ENCODE measurements around the gene GNG12.
"Not testable (repeated sequence)": the region's sequence is repeated elsewhere in the genome, so short reads cannot be mapped to it uniquely, and the experiment has no call there.

GNG12 gene

DNA sequence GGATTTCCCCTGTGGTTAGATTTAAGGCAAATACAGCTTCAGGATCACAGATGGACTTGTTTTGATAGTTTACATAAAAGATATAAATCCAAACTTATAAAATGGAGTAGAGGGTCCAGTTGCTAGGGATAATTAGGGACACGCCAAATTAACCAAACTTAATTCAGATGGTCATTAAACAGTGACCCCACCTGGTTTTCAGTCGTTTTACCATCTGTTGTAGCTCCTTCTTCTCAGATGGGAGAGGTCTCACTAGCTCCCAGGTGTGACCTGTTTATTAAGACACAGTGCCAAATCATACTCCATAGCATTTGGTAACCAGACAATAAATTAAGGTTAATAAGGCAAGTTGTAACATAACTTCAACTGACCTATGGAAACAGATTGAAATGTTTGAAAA, 156.3 kb downstream of the GNG12 start:
- no peak for DNase-seq

DNA sequence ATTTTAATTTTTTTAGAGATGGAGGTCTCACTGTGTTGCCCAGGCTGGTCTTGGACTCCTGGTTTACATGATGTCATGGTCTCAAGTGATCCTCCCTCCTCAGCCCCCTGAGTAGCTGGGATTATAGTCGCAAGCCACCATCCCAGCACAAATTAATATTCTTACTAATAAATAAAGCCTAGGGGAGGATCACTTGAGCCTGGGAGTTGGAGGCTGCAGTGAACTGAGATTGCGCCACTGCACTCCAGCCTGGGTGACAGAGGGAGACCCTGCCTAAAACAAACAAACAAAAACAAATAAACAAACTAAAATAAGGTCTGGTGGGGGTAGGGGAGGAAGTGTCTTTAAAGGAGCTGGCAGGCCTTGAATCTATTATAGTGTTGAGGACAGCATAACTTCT, 157.0 kb downstream of the GNG12 start:
- TF ChIP-seq GATA1 (IDR thresholded peaks at IDR 0.05; ENCODE audit: low read depth, low read length) (no peak), POLR2A (IDR thresholded peaks at IDR 0.05; ENCODE audit: low read length) (no peak)
- no peak for DNase-seq

More for the DNA sequence above, 156.3 kb downstream of the GNG12 start:
- TF ChIP-seq GATA1 (IDR thresholded peaks at IDR 0.05; ENCODE audit: low read depth, low read length), result no peak
- TF ChIP-seq POLR2A (IDR thresholded peaks at IDR 0.05; ENCODE audit: low read length), result no peak

DNA sequence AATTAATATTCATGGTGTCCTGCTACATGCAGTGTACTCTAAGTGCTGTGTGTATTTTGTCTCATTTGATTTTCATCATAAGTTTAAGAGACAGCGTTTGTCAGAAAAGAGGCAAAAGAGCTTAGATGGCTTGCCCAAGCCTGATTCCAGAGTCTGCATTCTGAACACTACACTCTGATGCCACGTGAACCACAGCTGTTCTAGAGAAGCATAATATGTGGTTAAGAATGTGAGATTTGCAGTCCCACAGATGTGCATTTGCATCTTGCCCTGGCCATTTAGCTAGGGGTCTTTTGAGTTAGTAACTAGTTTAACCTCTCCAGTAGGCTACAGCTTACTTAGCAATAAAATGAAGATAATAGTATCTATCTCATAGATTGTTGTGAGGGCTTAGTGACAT, 157.5 kb downstream of the GNG12 start:
- no peak for DNase-seq
- no peak for TF ChIP-seq GATA1 (IDR thresholded peaks at IDR 0.05; ENCODE audit: low read depth, low read length)
- TF ChIP-seq POLR2A (IDR thresholded peaks at IDR 0.05; ENCODE audit: low read length), result no peak

DNA sequence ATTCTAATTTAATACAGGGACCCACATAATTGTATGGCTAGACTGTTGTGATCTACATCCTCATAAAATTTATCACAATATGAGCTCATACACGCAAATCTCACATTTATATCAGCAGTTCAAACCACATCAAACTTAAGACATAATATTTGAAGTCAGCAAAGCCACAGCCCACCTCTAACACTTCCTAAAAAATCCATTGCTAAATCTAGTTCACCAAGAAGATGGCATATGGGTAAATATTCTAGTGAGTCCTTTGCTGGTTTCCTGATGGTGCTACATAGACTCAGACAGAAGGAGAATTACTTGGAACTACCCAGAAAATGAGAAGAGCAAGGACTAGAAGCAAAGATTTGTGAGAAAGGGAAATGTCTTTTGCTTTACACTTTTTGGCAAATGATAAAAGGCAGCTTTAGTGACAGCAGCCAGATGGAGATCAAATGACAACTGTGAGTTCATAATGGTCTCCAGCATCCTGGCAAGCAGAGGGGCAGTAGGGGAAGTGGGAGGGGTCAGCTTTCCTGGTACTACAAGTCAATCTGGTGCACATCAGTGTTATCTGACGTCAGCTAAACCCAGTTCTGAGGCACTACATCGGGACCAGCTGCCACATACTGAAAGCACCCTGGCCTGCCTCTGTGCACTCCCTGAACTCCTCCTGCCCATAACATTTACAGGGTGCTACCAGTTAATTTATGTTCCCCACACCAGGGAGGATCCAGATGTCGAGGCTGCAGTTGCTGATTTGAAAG, 158.8 kb downstream of the GNG12 start:
- TF ChIP-seq GATA1 (IDR thresholded peaks at IDR 0.05; ENCODE audit: low read depth, low read length), result no peak
- TF ChIP-seq POLR2A (IDR thresholded peaks at IDR 0.05; ENCODE audit: low read length), result no peak
- DNase-seq, result peak; percentile 7 to 36

DNA sequence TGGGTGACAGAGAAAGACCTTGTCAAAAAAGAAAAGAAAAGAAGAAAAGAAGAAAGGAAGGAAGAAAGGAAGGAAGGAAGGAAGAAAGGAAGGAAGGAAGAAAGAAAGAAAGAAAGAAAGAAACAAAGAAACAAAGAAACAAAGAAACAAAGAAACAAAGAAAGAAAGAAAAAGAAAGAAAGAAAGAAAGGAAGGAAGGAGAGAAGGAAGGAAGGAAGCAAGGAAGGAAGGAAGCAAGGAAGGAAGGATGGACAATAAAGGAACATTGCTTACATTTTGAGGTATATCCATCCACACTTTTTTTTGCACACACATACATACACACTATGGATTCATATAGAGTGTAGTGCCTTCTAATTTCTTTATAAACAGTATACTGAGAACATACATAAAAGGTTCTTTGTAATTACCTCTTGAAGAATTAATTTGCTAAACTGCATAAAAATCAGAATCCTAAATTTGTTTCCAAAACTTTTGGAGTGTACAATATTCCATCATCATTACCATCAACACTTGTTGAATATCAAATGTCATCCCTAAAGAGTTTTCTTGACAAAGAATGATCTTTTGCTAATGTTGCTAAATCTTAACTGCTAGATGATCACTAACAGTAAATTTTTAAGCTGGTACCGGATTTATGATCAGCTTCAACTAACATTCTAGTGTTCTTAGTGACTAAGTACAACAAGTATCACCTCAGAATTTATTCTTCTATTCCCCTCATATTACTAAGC, 159.6 kb downstream of the GNG12 start:
- no peak for TF ChIP-seq GATA1 (IDR thresholded peaks at IDR 0.05; ENCODE audit: low read depth, low read length)
- TF ChIP-seq POLR2A (IDR thresholded peaks at IDR 0.05; ENCODE audit: low read length), result no peak

DNA sequence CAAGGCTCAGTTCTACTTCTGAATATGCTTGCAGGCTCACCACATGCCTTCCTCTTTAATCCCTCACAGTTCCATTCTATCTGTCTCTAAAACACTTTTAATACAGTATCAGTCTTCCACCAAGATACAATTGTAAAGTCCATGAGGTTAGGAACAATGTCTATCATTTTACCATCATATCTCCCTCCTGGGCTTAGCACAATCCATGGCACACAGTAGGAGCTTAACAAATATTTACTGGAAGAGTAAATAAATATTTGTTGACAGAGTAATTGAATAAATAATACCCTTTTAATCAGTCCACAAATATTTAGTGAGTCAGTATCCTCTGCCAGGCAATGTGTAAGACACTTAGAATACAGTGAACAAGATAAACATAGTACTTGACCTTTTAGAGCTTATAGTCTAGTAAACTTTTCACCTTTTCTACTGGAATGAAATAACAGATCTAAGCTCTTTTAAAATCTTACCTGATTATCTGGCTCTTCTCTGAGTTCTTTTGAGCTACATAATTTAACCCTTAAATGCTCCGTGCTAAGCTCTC, 160.9 kb downstream of the GNG12 start:
- DNase-seq, result no peak
- no peak for TF ChIP-seq GATA1 (IDR thresholded peaks at IDR 0.05; ENCODE audit: low read depth, low read length)
- no peak for TF ChIP-seq POLR2A (IDR thresholded peaks at IDR 0.05; ENCODE audit: low read length)

More for the DNA sequence above, 159.6 kb downstream of the GNG12 start:
- no peak for DNase-seq

DNA sequence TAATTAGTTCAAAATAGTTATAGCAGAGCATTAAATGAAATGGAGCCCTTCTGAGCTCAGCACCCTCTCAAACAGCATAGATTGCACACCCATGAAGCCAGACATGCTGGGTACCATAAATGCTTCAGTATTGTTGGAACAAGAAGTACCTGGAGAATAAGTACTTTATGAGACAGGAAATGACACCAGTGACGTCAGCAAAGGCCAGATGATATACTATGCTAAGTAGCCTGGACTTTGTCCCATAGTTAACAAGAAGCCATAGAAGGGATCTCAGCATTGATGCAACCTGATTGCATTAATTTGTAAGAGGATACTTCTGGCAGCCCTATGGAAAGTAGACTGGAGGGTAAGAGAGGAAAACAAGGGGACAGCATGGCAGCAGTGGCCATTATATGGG, 164.6 kb downstream of the GNG12 start:
- no peak for DNase-seq
- no peak for TF ChIP-seq GATA1 (IDR thresholded peaks at IDR 0.05; ENCODE audit: low read depth, low read length)
- TF ChIP-seq POLR2A (IDR thresholded peaks at IDR 0.05; ENCODE audit: low read length), result no peak

DNA sequence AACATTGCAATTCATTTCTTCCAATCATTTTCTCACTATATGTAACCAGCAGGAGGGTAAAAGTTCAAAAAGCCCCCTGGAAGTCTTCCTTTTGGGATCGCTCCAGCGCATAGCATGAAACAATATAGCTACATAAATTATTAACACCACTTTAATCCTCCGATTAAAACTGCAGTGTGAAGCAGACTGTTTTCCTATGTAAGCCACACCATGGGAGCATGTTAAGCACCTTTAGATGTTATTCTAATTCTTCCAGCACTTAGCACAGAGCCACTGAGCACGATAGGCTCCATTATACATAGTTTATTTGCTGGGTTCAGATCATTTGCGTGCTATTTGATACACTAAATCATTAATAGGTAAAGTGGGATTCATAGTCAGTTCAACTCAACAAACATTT, 166.6 kb downstream of the GNG12 start:
- no peak for DNase-seq
- no peak for TF ChIP-seq POLR2A (IDR thresholded peaks at IDR 0.05; ENCODE audit: low read length)
- TF ChIP-seq GATA1 (IDR thresholded peaks at IDR 0.05; ENCODE audit: low read depth, low read length), result no peak

DNA sequence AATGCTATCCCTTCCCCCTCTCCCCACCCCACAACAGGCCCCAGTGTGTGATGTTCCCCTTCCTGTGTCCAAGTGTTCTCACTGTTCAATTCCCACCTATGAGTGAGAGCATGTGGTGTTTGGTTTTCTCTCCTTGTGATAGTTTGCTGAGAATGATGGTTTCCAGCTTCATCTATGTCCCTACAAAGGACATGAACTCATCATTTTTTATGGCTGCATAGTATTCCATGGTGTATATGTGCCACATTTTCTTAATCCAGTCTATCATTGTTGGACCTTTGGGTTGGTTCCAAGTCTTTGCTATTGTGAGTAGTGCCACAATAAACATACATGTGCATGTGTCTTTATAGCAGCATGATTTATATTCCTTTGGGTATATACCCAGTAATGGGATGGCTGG, 168.0 kb downstream of the GNG12 start:
- DNase-seq, result not testable (repeated sequence)

DNA sequence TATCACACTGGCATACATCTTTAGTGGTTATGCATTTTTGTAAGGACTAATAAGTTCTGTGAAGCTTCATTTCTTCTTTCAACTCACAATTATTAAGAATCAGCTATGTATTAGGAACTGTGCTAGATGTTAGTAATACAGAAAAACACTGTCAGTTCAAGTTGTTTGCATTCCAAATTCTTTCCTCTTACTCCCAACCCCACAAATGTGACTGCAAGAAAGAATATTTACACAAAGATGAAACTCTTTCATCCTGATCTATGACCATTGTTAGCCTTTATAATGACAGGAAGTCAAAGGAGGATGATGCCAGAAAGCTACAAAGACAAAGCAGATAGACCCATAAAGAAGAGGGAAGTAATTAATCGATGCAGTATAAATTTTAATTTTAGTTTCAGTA, 169.2 kb downstream of the GNG12 start:
- DNase-seq, result no peak
- no peak for TF ChIP-seq POLR2A (IDR thresholded peaks at IDR 0.05; ENCODE audit: low read length)
- TF ChIP-seq GATA1 (IDR thresholded peaks at IDR 0.05; ENCODE audit: low read depth, low read length), result no peak

DNA sequence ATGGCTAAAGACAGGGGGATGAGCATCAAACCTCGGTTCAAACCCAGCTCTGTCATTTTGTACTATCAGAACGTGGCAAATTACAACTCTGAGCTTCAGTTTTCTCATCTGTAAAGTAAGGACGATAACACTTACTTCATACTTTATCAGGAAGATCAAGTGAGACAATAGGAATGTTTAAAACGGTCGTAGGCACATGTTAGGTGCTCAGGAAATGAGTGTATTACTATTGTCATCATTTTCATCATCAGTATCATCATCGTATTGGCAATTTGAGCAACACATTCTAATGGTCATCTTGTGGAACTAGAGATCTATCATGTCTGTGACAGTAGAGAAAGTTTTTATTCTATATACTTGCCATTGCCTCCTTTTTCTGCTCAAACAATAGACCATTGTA, 170.4 kb downstream of the GNG12 start:
- no peak for DNase-seq
- TF ChIP-seq POLR2A (IDR thresholded peaks at IDR 0.05; ENCODE audit: low read length), result no peak
- no peak for TF ChIP-seq GATA1 (IDR thresholded peaks at IDR 0.05; ENCODE audit: low read depth, low read length)

DNA sequence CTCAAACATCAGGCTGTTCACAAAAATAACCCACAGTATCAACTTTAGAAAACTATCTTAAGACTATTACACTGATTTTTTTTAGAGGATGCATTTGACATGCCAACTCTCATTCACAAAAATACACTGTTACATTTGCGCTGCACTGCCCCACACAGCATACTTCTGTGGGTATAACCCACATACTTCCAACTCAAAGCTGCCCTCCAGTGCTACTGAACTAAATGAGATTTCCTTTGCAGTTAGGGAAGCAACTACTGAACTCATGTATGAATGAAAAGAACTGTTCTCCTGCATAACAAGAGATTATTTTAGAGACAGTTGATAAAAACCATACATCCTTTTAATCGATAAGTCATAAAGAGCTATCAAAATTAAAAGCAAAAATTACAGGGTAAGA, 174.0 kb downstream of the GNG12 start:
- no peak for TF ChIP-seq POLR2A (IDR thresholded peaks at IDR 0.05; ENCODE audit: low read length)
- no peak for TF ChIP-seq GATA1 (IDR thresholded peaks at IDR 0.05; ENCODE audit: low read depth, low read length)
- DNase-seq, result no peak

DNA sequence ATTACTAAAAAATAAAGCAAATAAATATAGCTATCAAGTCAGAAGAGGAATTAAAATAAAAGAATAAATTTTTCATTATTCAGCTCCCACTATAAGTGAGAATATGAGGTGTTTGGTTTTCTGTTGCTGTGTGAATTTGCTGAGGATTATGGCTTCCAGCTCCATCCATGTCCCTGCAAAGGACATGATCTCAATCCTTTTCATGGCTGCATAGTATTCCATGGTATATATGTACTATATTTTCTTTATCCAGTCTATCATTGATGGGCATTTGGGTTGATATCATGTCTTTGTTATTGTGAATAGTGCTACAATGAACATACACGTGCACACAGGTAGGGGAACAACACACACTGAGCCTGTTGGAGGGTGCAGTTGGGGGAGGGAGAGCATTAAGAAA, 176.1 kb downstream of the GNG12 start:
- not testable (repeated sequence) for DNase-seq

DNA sequence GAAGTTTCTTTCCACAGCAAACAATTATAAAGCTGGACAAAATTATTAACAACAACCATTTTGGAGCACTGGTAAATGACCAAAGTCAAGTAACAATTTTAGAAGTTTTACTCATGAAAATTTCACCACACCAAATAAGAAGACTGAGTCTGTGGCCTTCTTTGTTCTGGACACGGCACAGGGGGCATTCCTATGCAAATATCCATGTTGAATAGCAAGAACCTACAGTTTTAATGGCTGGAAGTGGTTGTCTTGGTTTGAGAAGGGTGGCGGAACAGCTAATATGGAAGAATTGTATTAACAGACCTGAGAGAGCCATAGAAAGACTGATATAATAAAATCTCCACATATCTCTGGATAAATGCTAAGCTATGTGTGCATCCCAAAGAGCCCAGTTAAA, 177.7 kb downstream of the GNG12 start:
- no peak for TF ChIP-seq GATA1 (IDR thresholded peaks at IDR 0.05; ENCODE audit: low read depth, low read length)
- no peak for TF ChIP-seq POLR2A (IDR thresholded peaks at IDR 0.05; ENCODE audit: low read length)
- DNase-seq, result no peak

DNA sequence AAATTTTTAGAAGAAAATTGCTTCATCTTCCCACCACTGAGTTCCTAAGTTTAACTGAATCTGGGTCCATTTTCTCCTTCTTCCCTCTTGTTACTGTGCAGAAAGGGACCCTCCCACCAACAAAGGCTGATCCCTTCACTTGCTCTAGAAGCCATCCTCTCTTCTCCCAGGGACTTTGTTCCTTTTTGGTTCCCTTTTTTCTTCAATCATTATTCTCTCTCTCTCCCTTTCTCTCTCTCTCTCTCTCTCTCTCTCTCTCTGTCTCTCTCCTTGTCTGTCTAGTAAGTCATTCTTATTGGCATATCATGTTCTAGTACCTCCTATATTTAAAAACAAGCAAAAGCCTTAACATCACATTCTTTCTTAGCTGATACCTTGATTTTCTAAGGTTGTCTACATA, 180.0 kb downstream of the GNG12 start:
- TF ChIP-seq POLR2A (IDR thresholded peaks at IDR 0.05; ENCODE audit: low read length) (no peak), GATA1 (IDR thresholded peaks at IDR 0.05; ENCODE audit: low read depth, low read length) (no peak)

More for the DNA sequence above, 180.0 kb downstream of the GNG12 start:
- DNase-seq, result no peak

Measured in erythroblast (primary cell).